ENCODE measurements around the gene LRRC17. TPM values are rescaled to one million over a fixed set of nuclear protein-coding genes. Genes with fewer than 3 reads are reported as not detected.

LRRC17 gene
- total RNA-seq, 2 experiments from 2014 or later = 0.21 TPM; not detected in 1

DNA sequence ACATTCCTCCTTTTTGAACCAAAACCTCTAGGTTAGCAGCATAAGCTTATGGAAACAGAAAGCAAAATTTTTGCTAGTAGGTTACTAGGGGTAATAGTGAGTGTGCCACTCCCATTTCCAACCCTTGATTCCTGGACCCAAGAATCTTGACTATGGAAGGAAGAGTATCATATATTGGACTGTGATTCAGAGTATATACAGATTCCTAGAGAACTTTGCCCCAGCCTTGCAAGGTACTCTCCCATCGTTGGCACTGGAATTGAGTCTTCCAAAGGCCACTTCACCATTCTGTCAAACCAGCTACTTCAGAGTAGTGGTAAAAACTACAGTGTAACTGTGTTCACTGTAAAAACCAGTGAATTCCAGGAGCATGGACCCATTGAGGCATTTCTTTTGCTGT lies 69.4 kb downstream of the LRRC17 start:
- no peaks in the 10 kb centered on the region for H3K4me1 Mint-ChIP-seq (ENCODE audit: low read depth)
- no peaks in the 10 kb centered on the region for H3K36me3 Mint-ChIP-seq (ENCODE audit: low read depth)
- ChIA-PET CTCF (no interaction called here), POLR2A (no interaction called here)
- ATAC-seq (no peak), DNase-seq (no peak)
- H3K9me3 Mint-ChIP-seq (ENCODE audit: insufficient read depth) = no peaks in the 10 kb centered on the region
- no peak overlapping the region for H3K4me3 Mint-ChIP-seq
- no peaks in the 10 kb centered on the region for H3K27me3 Mint-ChIP-seq (ENCODE audit: low read depth)
- no peak overlapping the region for H3K27ac Mint-ChIP-seq

DNA sequence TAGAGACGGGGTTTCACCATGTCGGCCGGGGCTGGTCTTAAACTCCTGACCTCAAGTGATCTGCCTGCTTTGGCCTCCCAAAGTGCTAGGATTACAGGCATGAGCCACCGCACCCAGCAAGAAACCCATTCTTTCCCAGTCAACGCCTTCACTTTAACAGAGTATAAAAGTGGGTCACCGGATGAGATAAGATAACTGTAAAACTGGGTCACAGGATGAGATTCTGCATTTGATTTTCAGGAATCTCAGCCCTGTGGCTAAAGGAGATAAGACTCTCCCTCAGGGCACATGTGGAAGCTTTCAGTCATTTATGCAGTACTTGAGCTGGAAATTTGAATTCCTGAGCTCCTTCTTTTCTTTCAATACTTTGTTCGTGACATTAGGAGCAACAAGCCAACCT lies 70.8 kb downstream of the LRRC17 start:
- ChIA-PET POLR2A (no interaction called here), CTCF (no interaction called here)
- Mint-ChIP-seq H3K4me3 (no peak overlapping the region), H3K36me3 (ENCODE audit: low read depth) (no peaks in the 10 kb centered on the region), H3K27me3 (ENCODE audit: low read depth) (no peaks in the 10 kb centered on the region), H3K9me3 (ENCODE audit: insufficient read depth) (no peaks in the 10 kb centered on the region), H3K27ac (no peak overlapping the region), H3K4me1 (ENCODE audit: low read depth) (no peaks in the 10 kb centered on the region)
- DNase-seq (no peak), ATAC-seq (no peak)

DNA sequence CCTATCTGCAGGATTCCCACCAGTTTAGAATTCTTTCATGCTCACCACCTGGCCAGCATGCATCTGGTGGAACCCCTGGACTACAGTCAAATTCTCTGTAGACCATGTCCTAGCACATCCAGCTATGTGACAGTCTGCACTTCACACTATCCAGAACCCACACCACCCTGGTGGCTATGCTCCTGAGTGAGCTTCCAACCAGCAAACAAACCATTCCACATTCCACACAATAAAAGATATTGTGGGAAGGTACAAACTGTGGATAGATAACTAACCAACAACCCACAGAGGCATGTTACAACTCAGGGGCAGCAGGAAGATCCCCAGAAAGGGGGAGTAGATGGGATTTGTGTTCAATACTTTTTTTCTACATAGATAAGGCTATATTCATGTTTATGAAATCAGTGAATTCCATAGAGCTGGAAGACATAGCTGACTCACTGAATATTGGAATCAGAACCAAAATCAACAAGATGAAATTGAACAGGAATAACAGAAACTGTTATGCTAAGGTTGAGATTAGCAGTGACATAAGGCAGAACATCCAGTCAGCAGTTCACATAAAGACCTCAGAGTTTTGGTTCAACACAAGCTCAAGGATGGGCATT lies 72.5 kb downstream of the LRRC17 start:
- no peak overlapping the region for H3K4me3 Mint-ChIP-seq
- no peaks in the 10 kb centered on the region for H3K4me1 Mint-ChIP-seq (ENCODE audit: low read depth)
- H3K36me3 Mint-ChIP-seq (ENCODE audit: low read depth) = no peaks in the 10 kb centered on the region
- no peak for DNase-seq
- no peak for ATAC-seq
- ChIA-PET CTCF (no interaction called here), POLR2A (no interaction called here)
- no peak overlapping the region for H3K27ac Mint-ChIP-seq
- no peaks in the 10 kb centered on the region for H3K27me3 Mint-ChIP-seq (ENCODE audit: low read depth)
- H3K9me3 Mint-ChIP-seq (ENCODE audit: insufficient read depth) = no peaks in the 10 kb centered on the region

- CTCF ChIA-PET = no interaction called here
- Mint-ChIP-seq H3K9me3 (ENCODE audit: insufficient read depth) (no peaks in the 10 kb centered on the region), H3K4me3 (no peak overlapping the region), H3K4me1 (ENCODE audit: low read depth) (no peaks in the 10 kb centered on the region), H3K27me3 (ENCODE audit: low read depth) (no peaks in the 10 kb centered on the region), H3K27ac (no peak overlapping the region), H3K36me3 (ENCODE audit: low read depth) (no peaks in the 10 kb centered on the region)
- POLR2A ChIA-PET = no interaction called here
- ATAC-seq (no peak), DNase-seq (no peak)
Measured at GRCh38 chr7:102988088-102988487, 75.3 kb downstream of the LRRC17 start.

GRCh38 chr7:102988631-102989560 lies 76.1 kb downstream of the LRRC17 start:
- Mint-ChIP-seq H3K36me3 (ENCODE audit: low read depth) (no peaks in the 10 kb centered on the region), H3K4me1 (ENCODE audit: low read depth) (no peaks in the 10 kb centered on the region), H3K27me3 (ENCODE audit: low read depth) (no peaks in the 10 kb centered on the region), H3K4me3 (no peak overlapping the region), H3K27ac (no peak overlapping the region), H3K9me3 (ENCODE audit: insufficient read depth) (no peaks in the 10 kb centered on the region)
- ChIA-PET CTCF (no interaction called here), POLR2A (interaction anchor here (0.5 kb wide), 1 partner anchor 980 kb away, joined by 3 read pairs; no protein-coding TSS in a partner anchor)
- DNase-seq (no peak), ATAC-seq (no peak)

- Mint-ChIP-seq H3K9me3 (ENCODE audit: insufficient read depth) (no peaks in the 10 kb centered on the region), H3K36me3 (ENCODE audit: low read depth) (no peaks in the 10 kb centered on the region), H3K27ac (no peak overlapping the region), H3K4me3 (no peak overlapping the region), H3K27me3 (ENCODE audit: low read depth) (no peaks in the 10 kb centered on the region), H3K4me1 (ENCODE audit: low read depth) (no peaks in the 10 kb centered on the region)
- CTCF ChIA-PET = no interaction called here
- POLR2A ChIA-PET = no interaction called here
- ATAC-seq (no peak), DNase-seq (no peak)
Measured at GRCh38 chr7:102990642-102991041, 77.8 kb downstream of the LRRC17 start.

DNA sequence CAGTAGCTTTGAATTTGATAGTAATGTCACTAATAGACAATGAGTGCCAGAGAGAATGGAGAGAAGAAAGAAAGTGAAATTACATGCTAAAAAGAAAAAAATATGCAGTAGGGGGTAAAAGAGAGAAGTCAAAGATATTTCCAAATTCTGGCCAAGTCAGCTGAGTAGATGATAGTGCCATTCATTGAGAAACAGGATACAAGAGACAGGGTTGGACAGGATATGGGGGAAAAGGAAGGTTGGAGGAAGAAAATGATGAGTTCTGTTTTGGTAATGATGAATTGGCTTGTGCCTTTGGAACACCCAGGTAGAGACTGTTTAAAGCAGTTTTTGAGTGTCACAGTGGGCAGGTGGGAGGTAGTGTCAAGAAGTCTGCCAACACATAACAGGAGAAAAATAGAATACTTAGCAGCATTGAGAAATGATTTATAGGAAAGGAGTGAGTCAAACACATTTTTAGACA lies 78.3 kb downstream of the LRRC17 start:
- Mint-ChIP-seq H3K4me1 (ENCODE audit: low read depth) (no peaks in the 10 kb centered on the region), H3K27ac (no peak overlapping the region), H3K9me3 (ENCODE audit: insufficient read depth) (no peaks in the 10 kb centered on the region), H3K4me3 (no peak overlapping the region), H3K36me3 (ENCODE audit: low read depth) (no peaks in the 10 kb centered on the region), H3K27me3 (ENCODE audit: low read depth) (no peaks in the 10 kb centered on the region)
- CTCF ChIA-PET = no interaction called here
- DNase-seq (no peak), ATAC-seq (no peak)
- POLR2A ChIA-PET = no interaction called here

DNA sequence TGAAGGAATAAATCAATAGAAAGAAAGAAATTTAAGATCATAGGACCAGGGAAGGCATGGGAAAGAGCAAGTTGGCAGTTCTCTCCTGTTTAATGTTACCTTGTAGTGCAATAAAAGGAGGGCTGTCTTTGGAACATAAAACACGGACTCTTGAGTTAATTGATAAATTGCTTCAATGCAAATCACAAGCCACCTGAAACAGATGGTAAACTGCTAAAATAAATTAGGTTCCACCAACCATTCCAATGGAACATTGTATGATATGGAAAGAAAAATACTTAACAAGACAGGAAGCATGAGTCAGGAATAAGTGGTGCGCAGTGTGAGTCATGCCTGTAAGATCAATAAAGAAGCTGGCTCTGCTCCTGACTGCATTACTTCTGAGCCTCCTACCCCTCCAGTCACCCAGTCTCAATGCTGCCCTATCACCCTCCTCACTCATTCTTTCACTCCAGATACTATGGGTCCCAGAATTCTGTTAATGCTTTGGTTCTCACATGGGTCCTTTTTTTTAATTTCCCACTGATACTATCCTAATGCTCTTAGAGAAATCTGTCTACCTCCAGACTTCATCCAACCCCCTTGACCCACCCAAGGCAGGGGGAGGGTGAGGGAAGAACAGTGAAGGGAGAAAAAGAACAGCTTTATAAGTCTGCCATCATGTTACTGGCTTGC lies 78.9 kb downstream of the LRRC17 start:
- ATAC-seq (no peak), DNase-seq (no peak)
- CTCF ChIA-PET = no interaction called here
- H3K9me3 Mint-ChIP-seq (ENCODE audit: insufficient read depth) = no peaks in the 10 kb centered on the region
- H3K36me3 Mint-ChIP-seq (ENCODE audit: low read depth) = no peaks in the 10 kb centered on the region
- POLR2A ChIA-PET = no interaction called here
- H3K4me3 Mint-ChIP-seq = no peak overlapping the region
- H3K27me3 Mint-ChIP-seq (ENCODE audit: low read depth) = no peaks in the 10 kb centered on the region
- H3K4me1 Mint-ChIP-seq (ENCODE audit: low read depth) = no peaks in the 10 kb centered on the region
- no peak overlapping the region for H3K27ac Mint-ChIP-seq

DNA sequence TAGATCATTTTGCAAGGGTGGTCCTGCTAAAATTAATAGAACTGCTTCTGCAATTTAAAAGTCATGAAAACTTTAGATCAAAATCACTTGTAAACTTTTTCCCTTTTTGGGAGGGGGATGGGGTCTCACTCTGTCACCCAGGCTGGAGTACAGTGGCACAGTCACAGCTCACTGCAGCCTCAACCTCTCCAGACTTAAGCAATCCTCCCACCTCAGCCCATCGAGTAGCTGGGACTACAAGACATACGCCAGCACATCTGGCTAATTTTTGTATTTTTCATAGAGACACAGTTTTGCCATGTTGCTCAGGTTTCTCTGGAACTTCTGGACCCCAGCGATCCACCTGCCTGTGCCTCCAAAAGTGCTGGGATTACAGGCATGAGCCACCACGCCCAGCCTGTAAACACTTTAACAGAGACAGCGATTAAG lies 79.7 kb downstream of the LRRC17 start:
- H3K4me3 Mint-ChIP-seq = no peak overlapping the region
- no peaks in the 10 kb centered on the region for H3K9me3 Mint-ChIP-seq (ENCODE audit: insufficient read depth)
- no peaks in the 10 kb centered on the region for H3K4me1 Mint-ChIP-seq (ENCODE audit: low read depth)
- ChIA-PET POLR2A (no interaction called here), CTCF (no interaction called here)
- no peaks in the 10 kb centered on the region for H3K27me3 Mint-ChIP-seq (ENCODE audit: low read depth)
- ATAC-seq (no peak), DNase-seq (no peak)
- no peaks in the 10 kb centered on the region for H3K36me3 Mint-ChIP-seq (ENCODE audit: low read depth)
- H3K27ac Mint-ChIP-seq = no peak overlapping the region

GRCh38 chr7:102992938-102993717 lies 80.3 kb downstream of the LRRC17 start:
- Mint-ChIP-seq H3K4me3 (no peak overlapping the region), H3K27me3 (ENCODE audit: low read depth) (no peaks in the 10 kb centered on the region), H3K4me1 (ENCODE audit: low read depth) (no peaks in the 10 kb centered on the region), H3K27ac (no peak overlapping the region), H3K36me3 (ENCODE audit: low read depth) (no peaks in the 10 kb centered on the region), H3K9me3 (ENCODE audit: insufficient read depth) (no peaks in the 10 kb centered on the region)
- ATAC-seq (no peak), DNase-seq (no peak)
- POLR2A ChIA-PET = no interaction called here
- CTCF ChIA-PET = no interaction called here

DNA sequence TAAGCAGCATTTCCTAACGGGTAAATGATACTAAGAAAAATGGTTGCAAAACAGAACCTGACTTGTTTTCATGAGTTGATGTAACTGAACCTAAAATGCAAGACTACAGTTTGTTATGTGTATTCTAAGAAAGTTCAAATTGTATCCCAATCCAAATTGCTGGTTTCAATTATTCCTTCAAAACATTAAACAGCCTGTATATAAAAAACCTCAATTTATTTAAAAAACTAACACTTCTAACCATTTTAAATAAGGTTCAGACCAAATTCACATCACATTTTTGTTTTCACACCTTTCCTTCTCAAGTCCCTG lies 80.9 kb downstream of the LRRC17 start:
- H3K4me1 Mint-ChIP-seq (ENCODE audit: low read depth) = no peaks in the 10 kb centered on the region
- H3K9me3 Mint-ChIP-seq (ENCODE audit: insufficient read depth) = no peaks in the 10 kb centered on the region
- H3K27me3 Mint-ChIP-seq (ENCODE audit: low read depth) = no peaks in the 10 kb centered on the region
- ChIA-PET POLR2A (no interaction called here), CTCF (no interaction called here)
- DNase-seq = no peak
- no peaks in the 10 kb centered on the region for H3K36me3 Mint-ChIP-seq (ENCODE audit: low read depth)
- H3K4me3 Mint-ChIP-seq = no peak overlapping the region
- no peak for ATAC-seq
- H3K27ac Mint-ChIP-seq = no peak overlapping the region

DNA sequence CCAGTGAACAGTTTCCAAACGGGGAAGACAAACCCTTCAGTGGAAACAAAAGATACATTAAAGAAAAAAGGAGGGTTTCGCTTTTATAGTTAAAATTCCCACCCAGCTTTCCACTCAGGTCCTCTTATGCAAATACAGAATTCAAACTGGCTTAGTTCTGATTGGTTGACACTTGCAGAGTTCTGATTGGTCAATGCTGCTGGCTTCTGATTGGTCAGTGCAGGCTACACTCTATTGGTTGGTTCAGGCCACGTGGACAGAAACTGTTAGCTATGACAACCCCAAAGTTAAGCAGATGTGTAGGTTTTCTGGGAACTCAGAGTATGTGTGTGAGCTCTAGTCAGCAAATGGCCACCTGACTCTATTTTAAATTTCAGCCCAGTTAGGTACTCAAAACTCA lies 81.8 kb downstream of the LRRC17 start:
- no peak for DNase-seq
- Mint-ChIP-seq H3K9me3 (ENCODE audit: insufficient read depth) (no peaks in the 10 kb centered on the region), H3K4me3 (no peak overlapping the region), H3K36me3 (ENCODE audit: low read depth) (no peaks in the 10 kb centered on the region), H3K27me3 (ENCODE audit: low read depth) (no peaks in the 10 kb centered on the region), H3K27ac (no peak overlapping the region), H3K4me1 (ENCODE audit: low read depth) (no peaks in the 10 kb centered on the region)
- CTCF ChIA-PET = no interaction called here
- POLR2A ChIA-PET = no interaction called here
- ATAC-seq = no peak
